Testis (tissue), 3 donors: ENCODE data around the gene WDFY4. TPM values are rescaled to one million over a fixed set of nuclear protein-coding genes. Genes with fewer than 3 reads are reported as not detected.

ENCODE experiments used
- DNase-seq: peaks from one replicate; pipeline ENCODE4 v3.0.0-alpha.2; 2019
- H3K27ac ChIP-seq, 2 donors: fragments of 200-600 bp; sonication (generic); one replicate each; pipeline ENCODE4 v1.5.1; 2019
- H3K27me3 ChIP-seq: fragments of 200-600 bp; sonication (generic); one replicate; pipeline ENCODE4 v1.5.1; 2019
- H3K36me3 ChIP-seq: fragments of 200-600 bp; sonication (generic); one replicate; pipeline ENCODE4 v1.5.1; 2017; ENCODE audit warnings: low read depth; ENCODE audit errors: missing control alignments
- H3K4me1 ChIP-seq: fragments of 200-600 bp; sonication (generic); one replicate; pipeline ENCODE4 v1.5.1; 2019
- H3K4me3 ChIP-seq, 2 donors: fragments of 200-600 bp; sonication (generic); one replicate each; pipeline ENCODE4 v1.5.1; 2017 to 2019
- H3K9me3 ChIP-seq: fragments of 200-600 bp; sonication (generic); one replicate; pipeline ENCODE4 v1.5.1; 2017
- CTCF ChIP-seq, 3 experiments: fragments of 450-650 bp in 2 of 3; fragments of 200-600 bp in 1 of 3; sonication (generic) in 1 of 3; IDR thresholded peaks; one replicate each; pipeline ENCODE4 v1.5.1; 2016 to 2019; ENCODE audit warnings: antibody characterized with exemption in 3 of 3, mild to moderate bottlenecking in 2 of 3, moderate library complexity in 1 of 3
- POLR2A ChIP-seq: fragments of 450-650 bp; IDR thresholded peaks from one replicate; pipeline ENCODE4 v1.6.1; 2017; ENCODE audit warnings: antibody characterized with exemption, mild to moderate bottlenecking, moderate library complexity
- WGBS, 2 donors: methylation state at CpG; one replicate each; pipeline ENCODE4 v1.1.5; 2018; 5-methylcytosine and 5-hydroxymethylcytosine counted together
- intact Hi-C: fragments of 100-400 bp; cut with DNase I; formaldehyde crosslinking; loops from one replicate; pipeline ENCODE4 v1.15.1; 2023; ENCODE audit warnings: low total_unique reads
- polyA plus RNA-seq: library from polyadenylated mRNA; stranded (reverse); fragments of 350-450 nt; fragmentation: Illumina TruSeq; extraction: RNeasy Lipid Tissue Mini Kit (QIAGEN cat#74804); gene quantifications from one replicate; pipeline ENCODE4 v1.2.3, GENCODE V29; 2014; ENCODE audit warnings: low read depth, low replicate concordance; ENCODE audit not compliant: insufficient read depth
- total RNA-seq, 2 donors: library from RNA; depleted of rRNA; stranded (reverse); fragments of >200 nt; gene quantifications; one replicate each; pipeline ENCODE4 v1.2.3, GENCODE V29; 2016

WDFY4 gene
- total and polyA plus RNA-seq, 3 donors from 2014 or later, result 10.2 to 21.5 (median 18.4) TPM

- TF ChIP-seq CTCF (IDR thresholded peaks at IDR 0.05) (no peak), POLR2A (no peak)
- Histone ChIP-seq H3K4me3 (no peak overlapping the region), H3K36me3 (no peaks in the 10 kb centered on the region), H3K4me1 (peaks cover 3% of the 10 kb centered on the region), H3K27ac (no peak overlapping the region), H3K9me3 (no peaks in the 10 kb centered on the region), H3K27me3 (no peaks in the 10 kb centered on the region)
- 66 to 67% methylated on average over 5 of the region's 5 CpGs for WGBS, 2 donors
- no peak for DNase-seq
- intact Hi-C loops, result no loop called here
Measured at GRCh38 chr10:48704156-48704555, 19.5 kb downstream of the WDFY4 start.

GRCh38 chr10:48705401-48705938, 20.8 kb downstream of the WDFY4 start:
- TF ChIP-seq CTCF (IDR thresholded peaks at IDR 0.05), result no peak
- TF ChIP-seq POLR2A, result no peak
- no peak overlapping the region for H3K27ac ChIP-seq
- no peaks in the 10 kb centered on the region for H3K36me3 ChIP-seq
- WGBS, 2 donors, result 82 to 83% methylated on average over 9 of the region's 9 CpGs
- no peaks in the 10 kb centered on the region for H3K9me3 ChIP-seq
- no peak for DNase-seq
- H3K27me3 ChIP-seq, result no peaks in the 10 kb centered on the region
- H3K4me1 ChIP-seq, result peaks cover 3% of the 10 kb centered on the region
- intact Hi-C loops, result no loop called here
- no peak overlapping the region for H3K4me3 ChIP-seq

- Histone ChIP-seq H3K4me1 (peaks cover 3% of the 10 kb centered on the region), H3K4me3 (no peak overlapping the region), H3K27me3 (no peaks in the 10 kb centered on the region), H3K27ac (no peak overlapping the region), H3K9me3 (no peaks in the 10 kb centered on the region), H3K36me3 (no peaks in the 10 kb centered on the region)
- intact Hi-C loops, result no loop called here
- 51 to 88% methylated on average over 2 of the region's 2 CpGs for WGBS, 2 donors
- no peak for DNase-seq
- TF ChIP-seq CTCF (IDR thresholded peaks at IDR 0.05) (no peak), POLR2A (no peak)
Measured at GRCh38 chr10:48707472-48707871, 22.8 kb downstream of the WDFY4 start.

- DNase-seq, result peak; percentile 15
- no peak overlapping the region for H3K27ac ChIP-seq
- WGBS, 2 donors, result 63 to 64% methylated on average over 5 of the region's 5 CpGs
- intact Hi-C loops, result no loop called here
- peaks cover 3% of the 10 kb centered on the region for H3K4me1 ChIP-seq
- no peaks in the 10 kb centered on the region for H3K36me3 ChIP-seq
- H3K4me3 ChIP-seq, result no peak overlapping the region
- H3K9me3 ChIP-seq, result no peaks in the 10 kb centered on the region
- TF ChIP-seq CTCF (IDR thresholded peaks at IDR 0.05) (no peak), POLR2A (no peak)
- no peaks in the 10 kb centered on the region for H3K27me3 ChIP-seq
Measured at GRCh38 chr10:48708144-48708543, 23.5 kb downstream of the WDFY4 start.

GRCh38 chr10:48710647-48711275, 26.1 kb downstream of the WDFY4 start:
- H3K36me3 ChIP-seq, result no peaks in the 10 kb centered on the region
- H3K27me3 ChIP-seq, result no peaks in the 10 kb centered on the region
- no peak for DNase-seq
- H3K4me1 ChIP-seq, result peaks cover 3% of the 10 kb centered on the region
- intact Hi-C loops, result no loop called here
- H3K9me3 ChIP-seq, result no peaks in the 10 kb centered on the region
- no peak for TF ChIP-seq CTCF (IDR thresholded peaks at IDR 0.05)
- no peak for TF ChIP-seq POLR2A
- no peak overlapping the region for H3K27ac ChIP-seq
- WGBS, 2 donors, result 79 to 84% methylated on average over 6 of the region's 6 CpGs
- H3K4me3 ChIP-seq, result no peak overlapping the region
